Fibroblast of pulmonary artery (primary cell): Measurements from ENCODE around the gene SREBF2.

Experiments used
- DNase-seq: peaks from one replicate; pipeline ENCODE4 v3.0.0-alpha.2; 2010; ENCODE audit warnings: low read depth
- H3K4me3 ChIP-seq: replicated peaks from 2 replicates; pipeline ENCODE4 v1.5.1; 2011; ENCODE audit warnings: low read depth, mild to moderate bottlenecking, control low read depth, low read length, moderate library complexity
- TF ChIP-seq, protein P1 (sequence below): IDR thresholded peaks from 2 replicates; pipeline ENCODE4 v1.5.1; 2011; ENCODE audit warnings: mild to moderate bottlenecking, control low read depth, low read length, inconsistent platforms; ENCODE audit errors: missing control alignments

The SREBF2 gene

DNA sequence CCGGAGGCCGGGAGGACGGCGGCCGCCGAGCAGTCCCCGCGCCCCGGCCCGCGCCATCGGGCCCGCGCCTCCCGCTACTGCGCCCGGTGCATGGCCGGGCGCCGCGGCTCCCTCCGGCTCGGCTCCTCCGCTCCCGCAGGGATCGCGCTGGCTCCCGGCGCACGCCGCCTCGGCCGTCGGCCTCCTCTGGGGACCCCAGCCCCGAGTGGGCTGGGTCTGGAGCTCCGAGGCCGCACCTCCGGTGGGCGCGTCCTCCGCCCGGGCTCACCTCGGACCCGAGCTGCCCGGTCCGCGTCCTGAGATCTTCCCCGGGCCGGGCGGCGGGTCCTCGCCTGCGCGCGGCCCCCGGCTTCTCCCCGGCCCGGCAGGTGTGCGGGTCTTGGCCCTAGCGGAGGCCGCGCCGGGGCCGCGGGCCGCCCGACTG lies 81.7 kb downstream of the SREBF2 start:
- TF ChIP-seq, protein P1, sequence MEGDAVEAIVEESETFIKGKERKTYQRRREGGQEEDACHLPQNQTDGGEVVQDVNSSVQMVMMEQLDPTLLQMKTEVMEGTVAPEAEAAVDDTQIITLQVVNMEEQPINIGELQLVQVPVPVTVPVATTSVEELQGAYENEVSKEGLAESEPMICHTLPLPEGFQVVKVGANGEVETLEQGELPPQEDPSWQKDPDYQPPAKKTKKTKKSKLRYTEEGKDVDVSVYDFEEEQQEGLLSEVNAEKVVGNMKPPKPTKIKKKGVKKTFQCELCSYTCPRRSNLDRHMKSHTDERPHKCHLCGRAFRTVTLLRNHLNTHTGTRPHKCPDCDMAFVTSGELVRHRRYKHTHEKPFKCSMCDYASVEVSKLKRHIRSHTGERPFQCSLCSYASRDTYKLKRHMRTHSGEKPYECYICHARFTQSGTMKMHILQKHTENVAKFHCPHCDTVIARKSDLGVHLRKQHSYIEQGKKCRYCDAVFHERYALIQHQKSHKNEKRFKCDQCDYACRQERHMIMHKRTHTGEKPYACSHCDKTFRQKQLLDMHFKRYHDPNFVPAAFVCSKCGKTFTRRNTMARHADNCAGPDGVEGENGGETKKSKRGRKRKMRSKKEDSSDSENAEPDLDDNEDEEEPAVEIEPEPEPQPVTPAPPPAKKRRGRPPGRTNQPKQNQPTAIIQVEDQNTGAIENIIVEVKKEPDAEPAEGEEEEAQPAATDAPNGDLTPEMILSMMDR = no peak
- no peak for DNase-seq
- no peak overlapping the region for H3K4me3 ChIP-seq

DNA sequence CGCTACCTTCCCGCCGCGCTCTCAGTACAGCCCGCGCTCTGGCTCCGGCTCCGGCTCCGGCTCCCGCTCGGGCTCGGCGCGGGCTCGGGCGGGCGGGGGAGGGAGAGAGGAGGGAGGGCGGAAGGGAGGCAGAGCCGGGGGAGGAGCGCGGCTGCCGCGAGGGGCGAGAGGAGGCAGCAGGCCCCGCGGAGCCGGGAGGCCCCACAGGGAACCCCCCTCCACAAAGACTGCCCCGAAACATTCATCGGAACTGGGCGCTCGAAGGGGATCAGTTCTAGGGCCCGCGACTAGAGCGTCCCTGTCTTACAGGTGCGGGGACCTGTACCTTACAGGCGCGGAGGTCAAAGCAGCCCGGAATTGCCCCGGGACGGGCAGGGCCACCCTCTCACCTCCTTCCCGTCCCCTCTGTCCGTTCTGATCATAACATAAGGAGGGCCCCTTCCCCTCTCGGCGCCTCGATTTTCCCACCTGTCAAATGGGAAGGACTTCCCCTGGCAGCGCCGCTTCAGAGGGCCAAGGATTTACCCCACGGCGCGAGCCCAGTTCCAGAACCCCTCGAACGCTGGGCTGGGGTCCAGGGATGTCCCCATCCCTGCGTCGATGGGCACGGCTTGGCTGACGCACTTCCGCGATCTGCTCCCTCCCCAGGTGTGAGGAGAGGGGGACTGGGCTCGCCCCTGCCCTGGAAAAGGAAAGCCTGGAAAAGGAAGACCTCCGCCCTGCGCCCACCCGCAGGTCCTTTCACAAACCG lies 82.3 kb downstream of the SREBF2 start, which contains the start of gene SHISA8:
SHISA8 (minus strand) TSS at position 40 of the 751 bp plus-strand sequence. CDS start 407 bp downstream, outside the sequence.
- H3K4me3 ChIP-seq = no peak within 1 kb of the TSS
- TF ChIP-seq, protein P1 = no peak
- DNase-seq = peak; percentile 29

DNA sequence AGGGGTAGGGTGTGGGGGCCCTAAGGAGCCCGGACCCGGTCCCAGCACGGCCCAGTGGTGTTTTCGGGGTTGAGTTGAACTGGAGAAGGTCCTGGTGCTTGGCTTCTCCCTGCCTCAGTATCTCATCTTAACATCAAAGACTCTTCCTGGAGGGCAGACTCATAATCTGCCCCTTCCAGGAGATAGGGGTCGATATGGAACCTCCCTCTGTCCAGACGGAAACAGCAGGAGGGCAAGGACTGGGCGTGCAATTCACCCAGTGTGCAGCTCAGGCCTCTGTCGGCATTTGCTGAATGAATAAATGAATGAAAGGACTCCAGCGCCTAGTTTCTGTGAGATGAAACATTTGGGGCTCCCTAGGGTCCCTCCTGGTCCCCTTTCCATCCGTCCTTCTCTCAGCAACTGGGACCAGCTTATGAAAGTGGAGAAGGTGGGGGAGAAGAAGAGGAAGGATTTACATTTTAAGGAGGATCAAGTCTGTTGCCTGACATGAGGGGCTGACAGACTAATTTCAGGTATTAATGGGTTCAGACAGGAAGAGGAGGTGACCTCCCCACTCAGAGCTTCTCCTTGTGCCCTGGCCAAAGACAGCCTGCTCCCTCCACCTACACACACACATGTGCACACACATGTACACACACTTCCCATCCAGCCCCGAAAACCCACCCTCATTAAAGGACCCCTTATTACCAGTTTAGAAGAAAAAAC lies 83.0 kb downstream of the SREBF2 start:
- TF ChIP-seq, protein P1 = no peak
- no peak overlapping the region for H3K4me3 ChIP-seq
- no peak for DNase-seq

DNA sequence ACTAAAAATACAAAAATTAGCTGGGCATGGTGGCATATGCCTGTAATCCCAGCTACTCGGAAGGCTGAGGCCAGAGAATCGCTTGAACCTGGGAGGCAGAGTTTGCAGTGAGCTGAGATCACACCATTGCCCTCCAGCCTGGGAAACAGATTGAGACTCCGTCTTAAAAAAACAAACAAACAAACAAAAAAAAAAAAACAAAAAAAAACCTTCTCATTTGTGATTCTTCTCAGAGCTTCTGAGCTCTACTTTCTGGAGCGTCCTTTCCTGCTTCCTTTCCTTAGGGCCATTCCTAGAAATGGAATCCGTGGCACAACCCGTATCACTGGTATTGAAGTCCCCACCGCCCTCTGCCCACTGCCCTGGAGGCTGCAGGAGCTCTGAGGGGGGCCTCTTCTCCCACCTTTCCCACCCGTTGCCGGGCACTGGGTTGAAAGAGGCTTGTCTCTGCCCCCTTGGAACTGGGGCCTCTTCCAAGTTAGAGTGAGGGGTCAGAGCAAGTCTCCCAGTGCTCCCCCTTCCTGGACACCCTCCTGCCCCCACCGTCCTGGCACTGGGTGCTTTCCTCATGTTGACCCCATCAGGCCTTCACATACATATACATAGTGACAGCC lies 83.9 kb downstream of the SREBF2 start:
- H3K4me3 ChIP-seq = no peak overlapping the region
- no peak for DNase-seq
- TF ChIP-seq, protein P1 = no peak

DNA sequence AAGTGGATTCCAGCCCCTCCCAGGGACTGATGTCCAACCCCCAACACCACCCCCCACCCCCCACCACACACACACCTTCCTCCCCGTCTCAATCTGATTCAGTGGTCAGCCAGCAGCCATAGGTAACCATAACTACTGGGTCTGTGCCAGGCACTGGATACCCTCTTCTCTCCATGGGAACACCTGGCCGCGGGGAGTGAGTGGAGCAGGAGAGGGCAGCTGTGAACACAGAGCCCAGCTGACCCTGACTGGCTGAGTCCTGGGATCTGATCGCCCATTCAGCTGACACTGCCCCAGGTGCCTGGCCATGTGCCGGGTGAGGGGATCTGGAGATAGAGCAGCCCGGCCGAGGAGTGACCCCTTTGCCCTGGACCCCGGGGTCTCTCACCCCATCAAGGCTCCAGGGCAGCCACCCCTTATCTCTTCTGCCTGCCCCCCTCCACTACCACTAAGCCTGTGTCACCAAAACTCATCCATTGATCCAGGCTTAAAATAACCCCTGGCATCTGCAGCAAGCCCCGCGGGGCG lies 84.5 kb downstream of the SREBF2 start:
- no peak for DNase-seq
- TF ChIP-seq, protein P1 = no peak
- no peak overlapping the region for H3K4me3 ChIP-seq

DNA sequence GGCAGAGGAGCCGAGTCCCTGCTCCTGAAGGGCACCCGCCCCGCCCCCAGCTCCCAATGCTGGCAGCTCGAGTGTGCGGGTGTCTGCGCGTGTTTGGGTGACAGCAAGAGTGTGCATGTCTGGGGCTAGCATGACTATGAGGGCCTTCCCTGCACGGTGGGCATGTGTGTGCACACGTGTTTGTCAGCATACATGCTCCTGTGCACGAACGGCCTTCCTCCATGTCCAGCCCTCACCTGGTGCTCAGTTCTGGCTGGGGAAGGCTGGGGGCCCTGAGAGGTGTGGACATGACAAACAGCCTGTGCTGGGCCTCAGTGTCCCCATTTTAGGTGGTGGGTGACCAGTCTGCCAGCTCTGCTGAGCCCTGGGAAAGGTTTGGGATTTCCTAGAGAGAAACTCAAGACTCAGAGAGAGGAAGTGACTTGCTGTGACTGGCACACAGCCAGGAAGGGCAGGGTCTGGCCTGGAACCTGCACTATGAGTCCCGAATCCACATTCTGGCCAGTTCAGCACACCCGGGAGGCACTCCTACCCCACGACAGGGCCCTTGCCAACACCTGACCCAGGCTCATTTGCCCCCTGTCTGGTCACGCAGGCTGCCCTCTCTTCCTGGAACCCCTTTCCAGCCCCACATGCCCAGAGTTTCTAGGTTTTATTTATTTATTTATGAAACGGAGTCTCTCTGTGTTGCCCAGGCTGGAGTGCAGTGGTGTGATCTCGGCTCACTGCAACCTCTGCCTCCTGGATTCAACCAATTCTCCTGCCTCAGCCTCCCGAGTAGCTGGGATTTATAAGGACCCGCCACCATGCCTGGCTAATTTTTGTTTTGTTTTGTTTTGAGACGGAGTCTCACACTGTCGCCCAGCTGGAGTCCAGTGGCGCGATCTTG lies 85.2 kb downstream of the SREBF2 start:
- DNase-seq = peak; percentile 72
- TF ChIP-seq, protein P1 = no peak
- H3K4me3 ChIP-seq = no peak overlapping the region
